HepG2 (cell line): ENCODE results near the gene FBLIM1.

Experiments used
- ADNP ChIP-seq: sonication (generic); formaldehyde crosslinking; IDR thresholded peaks from 2 replicates; pipeline ENCODE4 v1.4.0; 2020; ENCODE audit warnings: missing genetic modification reagents
- CTCF ChIP-seq: sonication (generic); formaldehyde crosslinking; IDR thresholded peaks from 2 replicates; pipeline ENCODE4 v1.5.0; 2020; ENCODE audit warnings: mild to moderate bottlenecking, missing genetic modification reagents, moderate library complexity
- SIN3A ChIP-seq: IDR thresholded peaks from 2 replicates; pipeline ENCODE4 v1.6.1; 2011; ENCODE audit warnings: low read depth, mild to moderate bottlenecking, control low read depth, low read length, borderline replicate concordance

GRCh38 chr1:15803380-15803779 lies 44.8 kb downstream of the FBLIM1 start:
- TF ChIP-seq CTCF (peak; percentile 70), SIN3A (no peak), ADNP (CRISPR knock-in tag) (no peak)
